Cortex of kidney (tissue), 1 donor: Measurements from ENCODE around the gene WWOX.

Experiments
- DNase-seq: peaks from one replicate; lab custom pipeline; 2025; lab: John Stamatoyannopoulos, UW

The WWOX gene

DNA sequence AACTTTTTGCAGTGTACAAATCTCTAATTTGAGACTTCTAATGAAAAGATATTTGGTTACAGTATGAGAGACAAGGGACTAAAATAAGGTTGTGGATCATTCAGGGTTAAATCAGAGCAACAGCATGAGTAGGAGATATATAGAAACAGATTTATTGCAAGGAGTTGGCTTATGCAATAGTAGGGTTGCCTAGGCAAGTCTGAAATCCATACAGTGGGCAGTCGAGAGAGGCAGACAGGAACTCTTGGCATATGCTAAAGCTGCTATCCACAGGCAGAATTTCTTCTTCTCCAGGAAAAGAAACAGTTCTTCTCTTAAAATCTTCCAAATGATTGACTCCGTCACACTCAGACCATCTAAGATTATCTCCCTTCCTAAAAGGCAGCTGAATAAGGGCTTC lies 1000.3 kb downstream of the WWOX start:
- no peak for DNase-seq

DNA sequence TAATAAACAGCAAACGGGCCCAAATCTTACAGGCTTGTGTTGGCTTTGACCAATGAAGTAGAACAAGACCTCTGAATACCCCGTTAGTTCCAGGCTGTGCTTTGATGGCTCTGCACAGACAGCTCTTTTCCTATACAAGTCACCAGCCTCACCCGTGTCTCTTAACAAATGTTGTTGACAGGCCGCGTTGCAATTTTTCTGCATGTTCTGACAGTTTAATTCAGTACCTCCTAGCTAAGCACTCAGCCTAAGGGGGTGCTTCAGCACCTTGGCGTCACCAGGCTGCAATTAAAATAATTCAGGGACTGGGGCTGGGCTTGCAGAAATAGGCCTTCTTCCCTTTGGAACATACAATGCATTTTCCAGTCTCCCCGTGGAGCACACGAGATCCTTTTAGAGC lies 1001.0 kb downstream of the WWOX start:
- no peak for DNase-seq

DNA sequence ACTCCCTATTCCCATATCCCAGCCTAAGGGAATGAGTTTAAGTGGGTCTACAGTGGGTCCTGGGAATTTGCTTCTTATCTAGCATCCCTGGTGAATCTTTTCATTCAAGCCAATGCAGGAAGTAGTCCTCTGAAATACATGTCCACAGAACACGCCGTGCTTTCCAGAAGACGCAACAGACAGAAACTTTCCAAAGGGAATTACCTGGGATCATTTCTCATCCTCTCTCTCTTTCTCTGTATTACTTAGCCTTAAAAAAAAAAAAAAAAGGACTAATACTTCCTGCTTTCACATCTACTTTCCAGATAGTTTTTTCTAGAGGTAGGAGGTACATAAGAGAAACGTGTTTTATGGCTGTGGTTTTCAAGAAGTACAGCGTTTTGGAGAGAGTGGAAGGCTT lies 1002.0 kb downstream of the WWOX start:
- DNase-seq, result no peak

DNA sequence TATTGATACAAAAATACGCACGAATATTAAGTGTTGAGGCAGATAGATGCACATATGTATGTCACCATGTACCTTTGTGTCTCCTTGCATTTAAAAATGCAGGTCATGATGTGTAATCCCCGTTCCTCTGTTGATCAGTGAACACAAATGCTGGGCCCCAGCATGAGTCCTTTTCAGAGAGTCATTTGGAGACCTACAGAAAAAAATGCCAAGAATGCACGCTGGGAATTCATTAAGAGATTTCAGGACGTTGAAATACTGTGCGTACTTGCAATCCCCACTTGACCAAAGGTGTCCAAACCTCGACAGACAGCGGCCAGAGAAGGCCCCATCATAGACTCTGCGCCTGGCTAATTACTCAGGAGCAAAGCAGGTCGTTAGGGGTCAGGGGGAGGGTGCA lies 1005.1 kb downstream of the WWOX start:
- DNase-seq, result no peak

DNA sequence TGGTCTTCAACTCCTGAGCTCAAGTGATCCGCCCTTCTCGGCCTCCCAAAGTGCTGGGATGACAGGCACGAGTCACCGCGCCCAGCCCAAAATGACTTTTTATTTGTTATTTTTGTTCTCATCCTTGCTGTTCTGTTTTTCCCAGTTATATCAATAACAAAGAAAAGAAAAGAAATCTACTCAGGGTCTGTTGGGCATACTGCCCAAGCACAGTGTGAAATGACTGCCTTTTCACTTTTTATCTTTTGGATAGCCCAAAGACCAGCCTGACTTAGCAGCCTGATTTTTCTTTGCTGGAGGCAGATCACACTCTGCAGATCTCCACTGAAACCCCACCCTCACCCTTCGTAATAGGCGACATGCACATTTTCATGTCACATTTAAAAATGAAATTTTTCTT lies 1007.8 kb downstream of the WWOX start:
- no peak for DNase-seq

DNA sequence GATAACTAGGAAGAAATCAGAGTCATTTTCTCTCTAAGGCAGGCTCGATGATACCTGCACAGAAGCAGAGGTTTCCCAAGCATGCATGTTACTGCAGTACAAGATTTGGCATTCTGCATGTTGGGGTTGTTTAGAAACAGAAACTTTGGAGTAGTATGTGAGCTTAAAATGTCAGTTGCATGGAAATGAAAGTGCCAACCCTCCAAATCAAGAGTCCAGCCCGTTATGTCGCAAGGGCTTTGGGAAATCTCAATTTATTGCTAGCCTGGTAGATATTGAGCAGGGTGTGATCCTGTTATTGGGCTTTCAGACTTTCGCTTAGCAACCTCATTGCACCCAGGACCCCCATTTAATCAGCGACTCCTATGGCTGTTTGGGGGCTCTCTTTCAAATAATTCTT lies 1010.3 kb downstream of the WWOX start:
- no peak for DNase-seq

DNA sequence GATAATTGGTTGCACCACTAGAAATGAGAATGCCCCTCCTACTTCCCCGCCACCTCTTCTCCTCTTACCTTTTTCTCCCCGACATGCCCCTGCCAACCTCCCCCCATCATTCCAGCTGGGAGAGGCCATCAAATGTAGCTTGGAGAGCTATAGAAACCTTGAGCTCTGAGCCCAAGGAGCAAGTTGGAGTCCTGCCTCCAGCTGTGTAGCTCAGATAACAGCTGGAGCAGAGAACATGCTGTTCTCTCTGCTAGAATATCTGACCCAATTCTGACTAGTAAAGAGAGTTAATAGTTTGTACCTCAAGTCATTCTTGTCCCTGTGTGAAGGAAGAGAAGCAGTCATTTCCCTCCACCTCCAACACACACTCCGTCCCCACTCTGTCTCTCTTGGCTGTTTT lies 1010.8 kb downstream of the WWOX start:
- no peak for DNase-seq

DNA sequence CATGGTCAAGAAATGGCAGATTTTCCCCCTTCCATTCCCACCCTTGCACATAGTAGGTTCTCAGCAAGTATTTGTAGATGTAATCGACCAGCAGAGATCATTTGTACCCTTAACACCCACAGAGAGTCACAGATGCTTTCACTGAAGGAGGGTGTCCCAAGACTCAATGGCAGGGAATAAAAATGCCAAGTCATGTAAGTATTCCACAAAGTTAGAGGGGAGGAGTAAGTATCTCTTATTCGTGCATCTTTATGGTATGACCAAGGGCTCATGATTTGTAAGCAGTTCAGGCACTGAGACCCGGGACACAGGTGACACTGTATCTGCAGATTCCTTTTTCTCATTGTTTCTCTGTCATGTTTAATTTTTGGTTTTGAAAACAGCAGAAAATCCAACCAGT lies 1011.5 kb downstream of the WWOX start:
- no peak for DNase-seq

DNA sequence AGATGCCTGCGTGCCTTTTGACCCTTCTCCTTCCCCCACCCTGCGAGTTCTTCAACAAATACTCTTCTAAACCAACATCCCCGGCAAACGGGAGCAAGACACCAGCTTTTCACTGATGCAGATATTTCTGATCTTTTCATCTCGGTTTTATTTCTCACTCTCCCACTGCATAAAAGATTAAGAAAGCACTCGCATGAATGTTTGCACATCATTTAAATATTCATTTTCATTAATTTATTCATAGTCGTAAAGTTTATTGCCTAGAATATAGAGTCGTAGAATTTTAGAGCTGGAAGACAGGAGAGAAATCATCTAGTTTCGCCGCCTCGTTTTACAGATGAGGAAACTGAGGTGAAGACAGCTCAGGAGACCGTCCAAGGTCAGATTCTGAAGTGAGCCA lies 1013.0 kb downstream of the WWOX start:
- DNase-seq, result no peak

DNA sequence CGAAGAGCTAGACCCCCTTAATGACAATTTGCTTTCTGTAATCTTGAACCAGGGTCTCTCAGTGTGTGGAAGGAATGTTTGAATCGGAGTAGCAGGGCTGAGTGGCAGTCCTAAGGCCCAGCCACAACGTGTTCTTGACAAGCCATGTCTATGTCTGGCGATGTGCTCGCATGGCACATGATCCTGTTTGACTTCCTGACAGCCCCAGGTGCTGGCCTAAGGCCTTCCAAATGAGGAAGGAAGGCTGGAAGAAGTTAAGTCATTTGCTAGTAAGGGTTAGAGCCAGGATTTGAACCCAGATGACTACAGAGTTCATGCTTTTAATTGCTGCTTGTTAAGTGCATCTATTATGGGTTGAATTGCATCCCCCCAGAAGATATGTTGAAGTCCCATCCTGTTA lies 1014.4 kb downstream of the WWOX start:
- DNase-seq, result no peak

DNA sequence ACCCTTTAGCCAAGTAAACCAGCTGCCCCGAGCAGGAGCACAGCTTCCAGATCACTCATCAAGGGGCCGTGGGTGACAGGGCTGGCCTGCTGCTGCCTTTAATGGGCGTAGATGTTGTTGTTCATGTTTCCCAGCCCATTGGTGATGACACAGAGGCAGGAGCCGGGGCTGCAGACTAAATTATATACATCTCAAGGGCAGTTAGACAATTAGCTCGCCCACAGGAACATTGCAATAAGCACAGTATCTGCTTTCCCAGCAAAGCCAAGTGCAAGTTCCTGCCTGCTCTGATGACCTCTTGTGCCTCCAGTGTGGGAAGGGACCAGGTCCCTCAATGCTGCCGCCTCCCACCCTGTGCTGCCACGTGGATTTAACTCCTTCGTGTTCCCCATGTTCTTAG lies 1015.3 kb downstream of the WWOX start:
- no peak for DNase-seq

DNA sequence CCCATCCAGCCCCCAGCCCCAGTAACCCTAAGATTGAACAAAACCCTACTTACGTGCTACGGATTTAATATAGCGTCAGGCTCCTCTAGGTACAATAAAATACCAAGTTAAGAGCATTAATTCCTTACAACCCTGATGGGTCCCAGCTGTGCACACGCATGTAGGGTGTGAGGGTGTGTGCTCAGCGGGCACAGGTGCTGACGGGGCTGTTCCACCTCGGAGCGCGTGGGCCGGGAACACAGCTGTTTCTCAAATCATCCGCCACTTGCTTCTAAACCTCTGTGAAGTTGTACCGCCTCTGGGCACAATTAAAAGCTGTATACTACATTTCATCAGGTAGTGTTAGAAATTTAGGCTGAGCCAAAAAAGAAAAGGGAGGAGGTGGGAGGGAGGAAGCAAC lies 1022.5 kb downstream of the WWOX start:
- DNase-seq, result no peak

DNA sequence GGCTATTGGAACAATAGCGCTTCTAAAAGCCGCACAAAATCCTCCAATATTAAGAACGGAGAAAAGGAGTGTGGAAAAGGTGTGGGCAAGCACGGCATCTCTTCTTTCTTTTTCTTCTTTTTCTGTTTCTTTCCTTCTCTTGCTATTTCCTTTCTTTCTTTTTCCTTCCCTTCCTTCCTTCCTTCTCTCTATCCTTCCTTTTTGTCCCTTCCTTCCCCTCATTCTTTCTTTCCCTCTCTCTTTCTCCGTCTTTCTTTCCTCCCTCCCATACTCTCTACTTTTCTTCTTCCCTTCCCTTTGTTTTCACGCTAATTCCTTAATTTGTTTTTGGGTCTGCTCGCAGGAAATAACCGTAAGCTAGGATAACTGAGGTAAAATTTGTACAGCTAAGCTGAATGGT lies 1022.9 kb downstream of the WWOX start:
- no peak for DNase-seq

DNA sequence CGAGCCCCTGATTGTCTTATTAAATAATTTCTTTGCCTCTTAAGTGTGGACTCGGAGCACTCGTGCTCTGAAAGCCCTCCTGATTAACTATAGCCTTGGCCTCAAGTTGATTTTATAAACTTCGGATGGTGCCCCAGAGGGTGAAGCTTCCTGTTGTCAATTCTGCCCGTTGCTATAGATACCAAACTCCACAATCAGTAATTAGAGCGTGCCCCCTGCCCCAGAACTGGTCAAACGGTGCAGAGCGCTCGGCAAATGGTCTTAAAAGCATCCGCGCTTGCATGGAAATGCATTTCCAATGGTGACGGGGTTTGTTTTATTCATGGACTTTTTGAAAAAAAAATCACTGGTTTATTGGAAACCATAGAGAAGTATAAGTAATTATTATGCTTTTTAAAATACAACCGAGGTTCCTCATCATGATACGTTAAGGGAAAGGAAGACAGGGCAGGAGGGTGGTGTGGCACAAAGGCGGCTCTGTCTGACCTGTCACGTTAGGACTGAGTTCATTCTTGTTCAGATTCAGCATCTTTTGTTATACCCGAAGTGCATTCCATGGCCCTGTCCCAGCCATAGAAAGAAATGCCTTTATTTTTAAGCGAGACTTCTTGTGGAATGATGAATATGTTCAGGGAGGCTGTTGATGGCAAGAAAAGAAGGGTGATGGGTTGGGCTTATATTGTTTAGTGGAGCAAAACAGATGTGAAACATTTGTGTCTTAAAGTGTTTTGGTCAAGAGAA lies 1024.7 kb downstream of the WWOX start:
- DNase-seq, result no peak

DNA sequence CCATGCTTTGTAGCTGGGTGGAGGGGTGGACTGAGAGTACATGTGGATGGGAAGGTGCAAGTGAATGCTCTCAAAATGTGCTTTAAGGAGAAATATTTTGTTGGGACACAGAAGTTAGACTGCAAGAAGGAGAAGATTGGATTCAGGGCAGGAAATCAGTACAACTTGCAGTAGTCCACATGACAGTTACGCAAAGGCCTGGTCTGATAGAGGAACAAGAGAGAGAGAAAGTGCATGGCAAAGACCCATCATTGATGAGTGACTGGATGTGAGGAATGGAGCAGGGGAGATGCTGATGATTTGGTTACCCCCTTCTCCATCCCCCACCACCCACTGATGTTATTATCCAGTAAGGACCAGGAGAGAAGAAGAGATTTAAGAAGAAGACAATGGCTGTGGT lies 1028.3 kb downstream of the WWOX start:
- no peak for DNase-seq

DNA sequence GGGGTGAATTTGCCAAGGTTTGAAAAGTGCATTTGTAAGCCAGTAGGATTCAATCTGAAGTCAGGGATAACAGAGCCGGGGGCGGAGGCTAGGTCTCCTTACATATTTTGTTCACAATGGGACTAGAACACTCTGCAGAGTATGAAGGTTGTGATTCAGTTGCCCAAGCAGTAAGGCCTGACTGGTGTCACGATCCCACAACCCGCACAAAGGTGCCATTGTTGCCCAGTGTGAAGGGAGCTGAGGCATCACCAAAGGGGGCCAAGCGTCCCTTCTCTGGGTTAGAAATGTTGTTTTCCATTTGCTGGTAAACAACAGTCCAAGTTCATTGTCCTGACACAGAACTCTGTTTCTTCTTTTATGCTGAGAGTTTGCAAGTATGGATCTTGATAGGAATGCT lies 1029.3 kb downstream of the WWOX start:
- no peak for DNase-seq

DNA sequence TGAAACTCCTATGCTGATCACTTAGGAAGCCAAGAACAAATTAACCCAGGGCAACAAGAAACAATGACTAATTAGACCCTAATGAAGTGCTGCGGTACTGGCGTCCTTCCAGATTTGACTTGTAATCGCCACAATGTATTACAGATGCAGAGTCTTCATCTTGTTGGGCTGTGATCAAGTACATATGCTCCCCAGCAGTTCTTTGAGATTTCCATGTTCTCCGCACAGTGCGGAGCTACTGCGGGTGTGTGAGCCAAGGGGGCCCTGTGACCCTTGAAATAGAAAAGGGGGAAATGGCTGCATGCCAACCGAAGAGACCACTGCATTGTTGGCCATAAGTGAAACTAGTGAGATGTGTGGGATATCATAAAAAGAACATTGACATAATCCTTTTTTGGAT lies 1031.2 kb downstream of the WWOX start:
- DNase-seq, result no peak

DNA sequence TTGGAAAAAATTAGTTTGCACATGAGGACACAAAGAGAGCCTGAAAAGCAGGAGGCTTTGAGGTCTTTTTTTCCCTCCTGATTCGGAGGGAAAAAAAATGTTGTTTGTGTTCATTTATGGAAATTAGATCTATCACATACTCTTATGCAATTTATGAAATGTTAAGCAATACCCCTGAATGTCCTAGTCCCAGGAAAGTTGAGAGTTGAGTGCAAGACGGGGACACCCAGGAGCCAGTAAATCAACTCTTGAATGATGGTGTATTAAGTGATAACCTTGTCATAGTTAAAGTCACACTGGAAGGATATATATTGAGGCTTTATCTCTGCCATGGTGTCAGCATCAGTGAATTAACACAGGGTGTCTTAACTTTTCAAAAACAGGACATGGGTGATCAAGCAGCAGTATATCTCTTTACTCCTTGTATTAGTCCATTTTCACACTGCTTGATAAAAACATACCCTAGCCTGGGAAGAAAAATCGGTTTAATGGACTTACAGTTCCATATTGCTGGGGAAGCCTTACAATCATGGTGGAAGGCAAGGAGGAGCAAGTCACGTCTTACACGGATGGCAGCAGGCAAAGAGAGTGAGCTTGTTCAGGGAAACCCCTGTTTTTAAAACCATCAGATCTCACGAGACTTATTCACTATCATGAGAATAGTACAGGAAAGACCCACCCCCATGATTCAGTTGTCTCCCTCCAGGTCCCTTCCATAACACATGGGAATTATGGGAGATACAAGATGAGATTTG lies 1032.0 kb downstream of the WWOX start:
- no peak for DNase-seq

DNA sequence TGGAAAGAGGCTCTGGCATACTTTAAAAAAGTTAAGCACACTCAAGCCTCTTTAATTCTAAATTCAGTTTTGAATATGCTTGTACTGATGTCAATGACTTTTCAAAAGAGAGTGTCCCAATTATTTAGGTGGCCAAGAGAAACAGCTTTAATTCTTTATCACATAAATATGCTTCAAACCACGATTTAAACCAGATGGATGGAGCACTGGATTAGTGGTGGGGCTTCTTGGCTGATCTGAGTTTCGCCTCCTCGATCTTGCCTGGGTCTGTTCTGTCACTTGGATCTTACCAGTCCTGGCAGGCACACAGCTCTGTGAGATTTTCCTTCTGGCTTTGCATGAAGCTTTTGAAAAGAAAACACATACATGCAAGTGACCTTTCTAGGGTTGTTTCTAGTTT lies 1033.2 kb downstream of the WWOX start:
- DNase-seq, result no peak

DNA sequence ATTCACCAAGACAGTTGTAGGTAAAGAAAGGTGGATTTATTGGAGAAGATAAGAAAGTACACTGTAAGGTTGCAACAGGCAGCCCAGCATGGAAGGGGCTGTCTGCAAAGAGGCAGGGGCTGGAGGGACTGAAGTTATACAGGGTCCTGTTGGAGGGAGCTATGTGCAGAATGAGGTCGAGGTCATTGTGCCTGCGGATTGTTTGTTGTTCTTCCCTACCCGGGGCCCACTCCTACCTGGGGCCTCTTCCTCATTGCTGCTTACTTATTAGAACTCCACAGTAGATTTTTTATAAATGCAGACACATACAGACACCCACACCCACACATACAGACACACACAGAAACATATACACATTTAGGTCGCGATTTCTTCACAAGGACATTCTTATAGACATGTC lies 1034.8 kb downstream of the WWOX start:
- DNase-seq, result no peak

DNA sequence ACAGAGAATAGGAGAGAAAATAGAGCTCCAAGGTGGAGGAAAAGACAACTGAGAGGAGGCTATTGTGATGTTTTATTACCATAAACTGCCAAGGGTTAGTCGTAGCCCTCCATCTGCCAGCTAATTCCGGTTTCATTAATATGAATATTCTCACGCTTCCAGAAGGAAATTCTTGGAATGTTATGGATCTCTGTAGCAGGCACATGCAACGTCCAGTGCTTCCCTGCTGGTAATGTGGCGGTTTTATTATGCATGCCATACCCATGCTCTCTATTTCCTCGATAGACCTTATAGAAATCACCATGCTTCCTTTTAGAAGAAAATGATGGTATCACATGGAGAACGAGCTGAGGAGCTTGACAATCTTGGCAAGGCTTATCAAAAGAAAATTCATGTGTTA lies 1037.5 kb downstream of the WWOX start:
- DNase-seq, result no peak

DNA sequence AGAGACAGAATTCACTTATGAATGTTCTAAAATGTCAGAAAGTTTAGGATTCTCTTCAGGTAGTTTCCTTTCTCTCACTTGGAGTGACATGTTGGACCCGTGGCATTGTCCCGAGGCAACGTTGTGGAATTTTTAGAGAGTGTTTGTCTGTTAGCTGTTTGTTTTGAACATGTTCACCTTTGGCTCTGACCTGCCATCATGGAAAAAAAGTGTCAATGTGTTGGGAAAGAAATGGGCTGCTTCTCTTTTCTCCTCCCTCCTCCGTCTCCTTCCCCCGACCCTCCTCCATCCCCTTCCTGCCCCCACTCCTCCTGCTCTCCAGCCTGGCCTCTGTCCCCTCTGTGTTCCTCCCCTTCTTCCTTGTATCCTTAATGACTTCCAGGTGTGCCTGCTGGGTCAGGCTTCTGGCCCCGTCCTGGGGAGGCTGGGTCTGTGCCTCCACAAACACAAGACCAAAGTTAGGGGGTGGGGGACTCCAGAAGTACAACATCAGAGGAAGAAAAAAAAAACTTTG lies 1038.0 kb downstream of the WWOX start:
- DNase-seq, result no peak

DNA sequence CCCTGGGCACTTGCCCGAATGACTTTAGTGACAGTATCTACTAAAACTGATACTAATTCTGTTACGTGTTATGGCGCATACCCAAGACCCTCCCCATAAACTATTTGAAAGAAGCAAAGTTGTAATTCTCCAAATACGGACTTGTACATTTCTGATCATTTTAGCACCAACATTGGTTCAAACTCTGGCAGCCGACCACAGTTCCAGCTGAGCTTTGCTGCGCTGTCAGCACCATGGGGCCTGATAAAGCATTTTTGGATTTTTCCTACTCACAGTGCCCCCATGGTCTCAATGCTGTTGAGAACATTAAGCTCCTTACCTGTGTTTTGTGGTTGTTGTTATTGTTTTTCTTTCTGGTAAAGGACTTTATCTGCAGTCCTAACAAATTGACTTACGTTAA lies 1040.3 kb downstream of the WWOX start:
- no peak for DNase-seq

DNA sequence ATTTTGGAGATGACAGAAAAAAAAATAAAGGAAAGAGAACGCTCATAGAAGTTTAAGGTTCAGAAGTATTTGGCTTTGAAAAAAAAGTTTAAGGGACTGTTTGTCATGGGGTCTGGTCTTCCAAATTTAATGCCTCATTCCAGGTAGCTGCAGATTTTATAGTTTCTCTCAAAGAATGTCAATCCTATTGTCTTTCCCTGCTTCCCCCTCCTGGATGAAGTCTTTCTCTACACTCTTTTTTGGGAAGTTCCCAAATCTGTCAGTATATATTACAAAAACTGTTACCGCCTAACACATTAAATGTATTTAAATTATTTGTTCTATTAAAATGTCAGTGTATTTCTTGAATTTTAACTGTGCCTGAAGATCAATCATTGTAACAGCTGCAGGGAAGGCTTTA lies 1043.6 kb downstream of the WWOX start:
- no peak for DNase-seq
